Glutamatergic neuron (in vitro differentiated cells): Measurements from ENCODE around the gene ZMYND10. TPM values are rescaled to one million over a fixed set of nuclear protein-coding genes. Genes with fewer than 3 reads are reported as not detected.

Experiments used
- DNase-seq: peaks from one replicate; pipeline ENCODE4 v3.0.0; 2022
- H3K27ac Mint-ChIP-seq: one replicate; pipeline ENCODE4 v1.8.0; 2020; ENCODE audit warnings: mild to moderate bottlenecking, mixed read lengths, inconsistent platforms; ENCODE audit not compliant: unreplicated experiment
- H3K27me3 Mint-ChIP-seq: one replicate; pipeline ENCODE4 v1.8.0; 2020; ENCODE audit warnings: mild to moderate bottlenecking, moderate library complexity, mixed read lengths, inconsistent platforms; ENCODE audit not compliant: unreplicated experiment
- H3K36me3 Mint-ChIP-seq: one replicate; pipeline ENCODE4 v1.8.0; 2020; ENCODE audit warnings: mild to moderate bottlenecking, mixed read lengths, inconsistent platforms; ENCODE audit not compliant: unreplicated experiment
- H3K4me1 Mint-ChIP-seq: one replicate; pipeline ENCODE4 v1.8.0; 2020; ENCODE audit warnings: mild to moderate bottlenecking, low read depth, mixed read lengths, inconsistent platforms; ENCODE audit not compliant: unreplicated experiment
- H3K4me3 Mint-ChIP-seq: one replicate; pipeline ENCODE4 v1.8.0; 2020; ENCODE audit warnings: mild to moderate bottlenecking, mixed read lengths, inconsistent platforms; ENCODE audit not compliant: unreplicated experiment
- H3K9me3 Mint-ChIP-seq: one replicate; pipeline ENCODE4 v1.8.0; 2020; ENCODE audit warnings: mild to moderate bottlenecking, moderate library complexity, mixed read lengths, inconsistent platforms; ENCODE audit not compliant: unreplicated experiment
- CTCF ChIP-seq: fragments of 200-600 bp; sonication (generic); IDR thresholded peaks from one replicate; pipeline ENCODE4 v1.5.0; 2021; ENCODE audit not compliant: partially characterized antibody, unreplicated experiment
- long read RNA-seq: library from polyadenylated mRNA; unstranded; transcript quantifications from one replicate; pipeline ENCODE4 v2.0.0, GENCODE V29; 2020; ENCODE audit not compliant: unreplicated experiment
- total RNA-seq: library from RNA; stranded (reverse); fragmentation: NEBNext Ultra II Directional; extraction: Animal tissue kit (Norgen Biotek cat#: 25700); gene quantifications from one replicate; pipeline ENCODE4 v1.2.1, GENCODE V29; 2021; ENCODE audit not compliant: unreplicated experiment

The ZMYND10 gene
- total RNA-seq: 1.3 TPM
- long read RNA-seq: 0 reads

- Mint-ChIP-seq H3K4me1 (peaks cover 7% of the 10 kb centered on the region), H3K36me3 (no peaks in the 10 kb centered on the region), H3K4me3 (peak within 1 kb of the TSS; percentile 90), H3K27me3 (peaks cover 12% of the 10 kb centered on the region), H3K27ac (no peak within 1 kb of the TSS), H3K9me3 (peaks cover 7% of the 10 kb centered on the region)
- no peak for TF ChIP-seq CTCF
- DNase-seq: peak; percentile 62
Observed at GRCh38 chr3:50345586-50346234, at the start of gene ZMYND10. Gene ZMYND10, minus strand, starts transcription at chr3:50345732. Its CDS starts 153 bp downstream, at chr3:50345579.

GRCh38 chr3:50393061-50393460 is 47.5 kb upstream of the ZMYND10 start:
- TF ChIP-seq CTCF: no peak
- H3K4me1 Mint-ChIP-seq: peaks cover 4% of the 10 kb centered on the region
- DNase-seq: no peak
- H3K9me3 Mint-ChIP-seq: peaks cover 3% of the 10 kb centered on the region
- no peaks in the 10 kb centered on the region for H3K36me3 Mint-ChIP-seq
- H3K27me3 Mint-ChIP-seq: peaks cover 4% of the 10 kb centered on the region
- H3K27ac Mint-ChIP-seq: no peak overlapping the region
- H3K4me3 Mint-ChIP-seq: no peak overlapping the region

- Mint-ChIP-seq H3K36me3 (no peaks in the 10 kb centered on the region), H3K27ac (no peak overlapping the region), H3K9me3 (peaks cover 3% of the 10 kb centered on the region), H3K27me3 (peaks cover 6% of the 10 kb centered on the region), H3K4me1 (peaks cover 10% of the 10 kb centered on the region), H3K4me3 (no peak overlapping the region)
- DNase-seq: no peak
- no peak for TF ChIP-seq CTCF
Observed at GRCh38 chr3:50392101-50392715, 46.7 kb upstream of the ZMYND10 start.

GRCh38 chr3:50390508-50391224 is 45.1 kb upstream of the ZMYND10 start:
- Mint-ChIP-seq H3K27me3 (peaks cover 4% of the 10 kb centered on the region), H3K4me3 (no peak overlapping the region), H3K27ac (no peak overlapping the region), H3K9me3 (no peaks in the 10 kb centered on the region), H3K4me1 (peaks cover 10% of the 10 kb centered on the region), H3K36me3 (no peaks in the 10 kb centered on the region)
- TF ChIP-seq CTCF: no peak
- DNase-seq: no peak

GRCh38 chr3:50389414-50389767 is 43.9 kb upstream of the ZMYND10 start:
- Mint-ChIP-seq H3K4me1 (peaks cover 10% of the 10 kb centered on the region), H3K27me3 (peaks cover 6% of the 10 kb centered on the region), H3K4me3 (no peak overlapping the region), H3K9me3 (no peaks in the 10 kb centered on the region), H3K27ac (no peak overlapping the region), H3K36me3 (no peaks in the 10 kb centered on the region)
- DNase-seq: no peak
- no peak for TF ChIP-seq CTCF
